SU-DHL-6 (cell line): ENCODE data around the gene HOXB5.

Experiments
- H2AFZ ChIP-seq: fragments of 200-600 bp; sonication (generic); 2 replicates; pipeline ENCODE4 v1.6.1; 2014; ENCODE audit warnings: low read depth, mild to moderate bottlenecking, moderate library complexity, mixed read lengths, antibody characterized with exemption, low read length; ENCODE audit not compliant: severe bottlenecking
- H3F3A ChIP-seq: fragments of 200-600 bp; shearing (Covaris generic); 2 replicates; pipeline ENCODE4 v1.6.0; 2016; ENCODE audit warnings: antibody characterized with exemption, mild to moderate bottlenecking; ENCODE audit not compliant: insufficient read depth
- H3K27ac ChIP-seq: fragments of 200-600 bp; sonication (generic); 2 replicates; pipeline ENCODE4 v1.5.1; 2016; ENCODE audit warnings: low read depth, mild to moderate bottlenecking, low read length, moderate library complexity, mixed read lengths
- H3K27me3 ChIP-seq: fragments of 200-600 bp; sonication (generic), shearing (Covaris generic); 2 replicates; pipeline ENCODE4 v1.6.0; 2014; ENCODE audit warnings: mild to moderate bottlenecking, low read length
- H3K36me3 ChIP-seq: fragments of 200-600 bp; sonication (generic); 2 replicates; pipeline ENCODE4 v1.6.1; 2014; ENCODE audit warnings: mild to moderate bottlenecking, low read length, mixed read lengths
- H3K4me2 ChIP-seq: fragments of 300-600, 200-600 bp; shearing (Covaris generic), sonication (generic); 2 replicates; pipeline ENCODE4 v1.6.0; 2014; ENCODE audit warnings: low read length, low read depth, mild to moderate bottlenecking; ENCODE audit not compliant: poor library complexity, severe bottlenecking
- H3K4me3 ChIP-seq: fragments of 200-600 bp; sonication (generic); 2 replicates; pipeline ENCODE4 v1.5.1; 2014; ENCODE audit warnings: antibody characterized with exemption, low read length, mild to moderate bottlenecking, mixed read lengths; ENCODE audit not compliant: insufficient read depth, poor library complexity, severe bottlenecking
- H3K79me2 ChIP-seq: fragments of 200-600 bp; sonication (generic); 2 replicates; pipeline ENCODE4 v1.6.1; 2014; ENCODE audit warnings: mild to moderate bottlenecking, low read length, moderate library complexity; ENCODE audit not compliant: insufficient read depth
- H3K9ac ChIP-seq: fragments of 200-600 bp; sonication (generic); 2 replicates; pipeline ENCODE4 v1.7.0; 2014; ENCODE audit warnings: mild to moderate bottlenecking, low read length
- H3K9me2 ChIP-seq: fragments of 200-600 bp; sonication (generic); replicated peaks from 2 replicates; pipeline ENCODE4 v1.6.1; 2014; ENCODE audit warnings: low read length; ENCODE audit not compliant: insufficient read depth
- H3K9me3 ChIP-seq: fragments of 200-600 bp; sonication (generic); 2 replicates; pipeline ENCODE4 v1.6.1; 2014; ENCODE audit warnings: low read length, mixed read lengths; ENCODE audit not compliant: insufficient read depth
- H4K20me1 ChIP-seq: fragments of 200-600 bp; sonication (generic); 2 replicates; pipeline ENCODE4 v1.6.1; 2014; ENCODE audit warnings: low read depth, mild to moderate bottlenecking, antibody characterized with exemption, low read length, moderate library complexity, mixed read lengths
- EZH2phosphoT487 ChIP-seq: fragments of 200-600 bp; sonication (generic), shearing (Covaris generic); conservative IDR thresholded peaks from 2 replicates; pipeline ENCODE4 v1.6.1; 2018; ENCODE audit warnings: mild to moderate bottlenecking, antibody characterized with exemption, low read length, moderate library complexity, mixed read lengths
- TF ChIP-seq, protein P1 (sequence below): fragments of 200-600 bp; sonication (generic); IDR thresholded peaks from one replicate; pipeline ENCODE4 v1.5.1; 2017; ENCODE audit warnings: antibody characterized with exemption, mild to moderate bottlenecking, low read length, moderate library complexity; ENCODE audit not compliant: insufficient read depth, poor library complexity, severe bottlenecking

HOXB5 gene

DNA sequence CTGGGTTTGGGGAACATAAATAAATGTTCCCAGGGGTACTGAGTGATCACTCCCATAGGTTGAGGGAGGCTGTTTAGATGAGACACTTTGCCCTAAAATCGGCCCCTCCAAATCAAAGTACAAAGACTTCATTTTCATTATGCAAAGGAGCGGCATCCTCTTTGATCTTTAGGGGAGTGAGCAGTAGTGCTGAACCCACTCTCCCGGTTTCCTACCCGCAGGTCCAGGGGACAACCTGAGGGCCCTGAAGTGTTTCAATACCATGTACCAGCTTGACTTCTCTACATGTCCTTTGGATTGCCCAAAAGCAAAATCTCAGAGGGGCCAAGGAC is 7.6 kb upstream of the HOXB5 start:
- Histone ChIP-seq H2AFZ (no peak overlapping the region), H3F3A (no peaks in the 10 kb centered on the region), H3K4me3 (no peak overlapping the region), H3K9me2 (no peaks in the 10 kb centered on the region), H3K27ac (no peak overlapping the region), H3K79me2 (no peaks in the 10 kb centered on the region), H3K4me2 (no peak overlapping the region), H3K27me3 (no peaks in the 10 kb centered on the region), H4K20me1 (no peaks in the 10 kb centered on the region), H3K9ac (no peak overlapping the region), H3K9me3 (no peaks in the 10 kb centered on the region), H3K36me3 (no peaks in the 10 kb centered on the region)
- TF ChIP-seq, protein P1, sequence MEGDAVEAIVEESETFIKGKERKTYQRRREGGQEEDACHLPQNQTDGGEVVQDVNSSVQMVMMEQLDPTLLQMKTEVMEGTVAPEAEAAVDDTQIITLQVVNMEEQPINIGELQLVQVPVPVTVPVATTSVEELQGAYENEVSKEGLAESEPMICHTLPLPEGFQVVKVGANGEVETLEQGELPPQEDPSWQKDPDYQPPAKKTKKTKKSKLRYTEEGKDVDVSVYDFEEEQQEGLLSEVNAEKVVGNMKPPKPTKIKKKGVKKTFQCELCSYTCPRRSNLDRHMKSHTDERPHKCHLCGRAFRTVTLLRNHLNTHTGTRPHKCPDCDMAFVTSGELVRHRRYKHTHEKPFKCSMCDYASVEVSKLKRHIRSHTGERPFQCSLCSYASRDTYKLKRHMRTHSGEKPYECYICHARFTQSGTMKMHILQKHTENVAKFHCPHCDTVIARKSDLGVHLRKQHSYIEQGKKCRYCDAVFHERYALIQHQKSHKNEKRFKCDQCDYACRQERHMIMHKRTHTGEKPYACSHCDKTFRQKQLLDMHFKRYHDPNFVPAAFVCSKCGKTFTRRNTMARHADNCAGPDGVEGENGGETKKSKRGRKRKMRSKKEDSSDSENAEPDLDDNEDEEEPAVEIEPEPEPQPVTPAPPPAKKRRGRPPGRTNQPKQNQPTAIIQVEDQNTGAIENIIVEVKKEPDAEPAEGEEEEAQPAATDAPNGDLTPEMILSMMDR: no peak
- TF ChIP-seq EZH2phosphoT487: no peak

DNA sequence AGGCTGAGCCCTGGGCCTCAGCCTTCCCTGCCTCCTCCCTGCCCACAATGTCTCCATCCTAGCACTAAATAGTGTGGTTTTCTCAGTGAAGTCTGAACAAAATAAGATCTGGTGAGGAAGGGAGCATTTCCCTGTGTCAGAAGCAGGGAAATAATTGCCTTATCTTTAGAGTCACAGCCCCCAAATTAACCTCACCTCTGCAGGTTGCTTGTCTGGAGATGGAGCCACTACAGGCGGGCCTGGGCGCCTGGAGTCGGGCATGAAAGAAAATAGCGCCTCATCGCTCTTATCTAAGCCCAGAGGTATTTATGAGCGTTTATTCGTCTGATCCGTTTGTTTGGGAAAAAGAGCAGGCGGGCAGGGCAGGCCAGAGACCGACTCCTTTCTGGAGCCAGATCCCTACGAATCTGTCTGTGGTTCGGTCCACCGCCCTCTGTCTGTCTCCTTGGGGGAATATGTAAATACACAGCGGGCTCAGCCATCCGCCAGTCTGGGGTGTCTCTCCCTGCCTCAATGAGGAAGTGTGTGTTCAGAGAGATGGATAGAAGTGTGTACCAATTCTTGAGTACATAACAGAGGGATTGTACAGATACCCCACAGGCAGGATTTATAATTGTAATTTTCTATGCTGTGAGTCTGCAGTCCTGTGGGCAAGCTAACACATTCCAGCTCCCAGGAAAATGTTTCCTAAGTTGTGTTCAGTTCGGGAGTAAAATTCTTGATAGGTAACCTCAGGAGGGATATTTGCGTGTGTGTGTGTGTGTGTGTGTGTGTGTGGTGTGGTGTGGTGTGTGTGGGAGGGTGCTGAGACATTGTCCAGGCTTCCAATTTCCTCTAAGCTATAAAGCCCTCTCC is 6.9 kb upstream of the HOXB5 start:
- Histone ChIP-seq H2AFZ (no peak overlapping the region), H4K20me1 (no peaks in the 10 kb centered on the region), H3F3A (no peaks in the 10 kb centered on the region), H3K9me3 (no peaks in the 10 kb centered on the region), H3K4me2 (no peak overlapping the region), H3K9ac (no peak overlapping the region), H3K9me2 (no peaks in the 10 kb centered on the region), H3K79me2 (no peaks in the 10 kb centered on the region), H3K27ac (no peak overlapping the region), H3K27me3 (no peaks in the 10 kb centered on the region), H3K36me3 (no peaks in the 10 kb centered on the region), H3K4me3 (no peak overlapping the region)
- TF ChIP-seq, protein P1: no peak
- TF ChIP-seq EZH2phosphoT487: no peak

DNA sequence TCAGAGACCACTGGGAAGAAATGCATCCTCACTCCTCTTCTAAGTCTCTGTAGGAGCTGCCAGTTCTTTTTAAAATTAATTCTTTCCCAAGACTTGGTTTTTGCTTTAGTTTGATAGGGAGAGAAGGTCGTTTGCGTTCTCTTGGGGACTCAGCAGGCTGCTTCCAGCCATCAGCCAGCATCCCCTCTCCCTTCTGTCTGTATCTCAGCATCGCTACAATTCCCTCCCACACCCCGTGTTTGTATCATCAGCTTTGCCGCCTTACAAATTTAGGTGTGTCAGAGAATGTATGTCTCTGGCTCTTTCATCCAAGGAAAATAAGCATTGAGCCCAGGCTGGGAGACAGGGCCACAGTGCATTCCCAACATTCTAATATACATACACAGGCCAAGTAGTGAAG is 5.8 kb upstream of the HOXB5 start:
- Histone ChIP-seq H3K9ac (no peak overlapping the region), H2AFZ (no peak overlapping the region), H4K20me1 (no peaks in the 10 kb centered on the region), H3K27me3 (no peaks in the 10 kb centered on the region), H3K4me3 (no peak overlapping the region), H3K9me3 (no peaks in the 10 kb centered on the region), H3K27ac (no peak overlapping the region), H3K9me2 (no peaks in the 10 kb centered on the region), H3F3A (no peaks in the 10 kb centered on the region), H3K4me2 (no peak overlapping the region), H3K79me2 (no peaks in the 10 kb centered on the region), H3K36me3 (no peaks in the 10 kb centered on the region)
- TF ChIP-seq, protein P1: no peak
- TF ChIP-seq EZH2phosphoT487: no peak
